Measurements from ENCODE around the gene ADD1. TPM values are rescaled to one million over a fixed set of nuclear protein-coding genes. Genes with fewer than 3 reads are reported as not detected.

Gene ADD1
- total RNA-seq, 2 experiments from 2014 or later, result 261 to 276 TPM

- peaks cover 23% of the 10 kb centered on the region for H3K36me3 Mint-ChIP-seq
- H3K9me3 Mint-ChIP-seq, result peaks cover 6% of the 10 kb centered on the region
- no peaks in the 10 kb centered on the region for H3K27me3 Mint-ChIP-seq
- H3K27ac Mint-ChIP-seq, result peak overlapping the region; percentile 91
- POLR2A ChIA-PET, result interaction anchor here (0.8 to 1.3 kb wide), 3 partner anchors 10 to 358 kb away, joined by 3 to 6 read pairs (median 5); no protein-coding TSS in a partner anchor
- H3K4me3 Mint-ChIP-seq, result peak overlapping the region; percentile 87
- DNase-seq (no peak), ATAC-seq (ENCODE audit: low read depth) (no peak)
- H3K4me1 Mint-ChIP-seq, result peaks cover 39% of the 10 kb centered on the region
These were observed 869 bp upstream of the ADD1 start for GRCh38 chr4:2842687-2843262.

GRCh38 chr4:2843941-2844584 is 419 bp downstream of the ADD1 start:
- peak; percentile 3 for ATAC-seq (ENCODE audit: low read depth)
- no peaks in the 10 kb centered on the region for H3K27me3 Mint-ChIP-seq
- peak overlapping the region; percentile 91 for H3K27ac Mint-ChIP-seq
- H3K36me3 Mint-ChIP-seq, result peaks cover 21% of the 10 kb centered on the region
- no peak for DNase-seq
- peaks cover 28% of the 10 kb centered on the region for H3K4me1 Mint-ChIP-seq
- H3K4me3 Mint-ChIP-seq, result peak overlapping the region; percentile 94
- peaks cover 6% of the 10 kb centered on the region for H3K9me3 Mint-ChIP-seq
- POLR2A ChIA-PET, result interaction anchor here (1.0 to 2.6 kb wide), 5 partner anchors 9 to 359 kb away, joined by 3 to 9 read pairs (median 4); partner anchors contain the start of gene FAM193A

GRCh38 chr4:2846172-2846571 is 2.5 kb downstream of the ADD1 start:
- H3K27me3 Mint-ChIP-seq, result no peaks in the 10 kb centered on the region
- H3K27ac Mint-ChIP-seq, result no peak overlapping the region
- H3K9me3 Mint-ChIP-seq, result peaks cover 1% of the 10 kb centered on the region
- POLR2A ChIA-PET, result interaction anchor here (2.2 kb wide), 1 partner anchor 11 kb away, joined by 14 read pairs; no protein-coding TSS in a partner anchor
- H3K4me1 Mint-ChIP-seq, result peaks cover 40% of the 10 kb centered on the region
- ATAC-seq (ENCODE audit: low read depth) (no peak), DNase-seq (no peak)
- H3K4me3 Mint-ChIP-seq, result peak overlapping the region; percentile 94
- H3K36me3 Mint-ChIP-seq, result peaks cover 6% of the 10 kb centered on the region

GRCh38 chr4:2847302-2847871 is 3.7 kb downstream of the ADD1 start:
- no peaks in the 10 kb centered on the region for H3K27me3 Mint-ChIP-seq
- POLR2A ChIA-PET, result interaction anchor here (1.0 kb wide), 1 partner anchor 116 kb away, joined by 3 read pairs; the partner anchor contains the start of genes GRK4 and NOP14
- no peaks in the 10 kb centered on the region for H3K9me3 Mint-ChIP-seq
- peaks cover 48% of the 10 kb centered on the region for H3K4me1 Mint-ChIP-seq
- H3K27ac Mint-ChIP-seq, result no peak overlapping the region
- no peak for ATAC-seq (ENCODE audit: low read depth)
- peaks cover 2% of the 10 kb centered on the region for H3K36me3 Mint-ChIP-seq
- no peak overlapping the region for H3K4me3 Mint-ChIP-seq
- DNase-seq, result no peak

GRCh38 chr4:2848449-2848848 is 4.8 kb downstream of the ADD1 start:
- Mint-ChIP-seq H3K36me3 (peaks cover 2% of the 10 kb centered on the region), H3K4me1 (peaks cover 44% of the 10 kb centered on the region), H3K27me3 (no peaks in the 10 kb centered on the region), H3K27ac (no peak overlapping the region), H3K9me3 (no peaks in the 10 kb centered on the region), H3K4me3 (no peak overlapping the region)
- DNase-seq (no peak), ATAC-seq (ENCODE audit: low read depth) (no peak)
- POLR2A ChIA-PET, result interaction anchor here (1.0 kb wide), 1 partner anchor 115 kb away, joined by 3 read pairs; the partner anchor contains the start of genes GRK4 and NOP14

GRCh38 chr4:2849267-2850152 is 5.9 kb downstream of the ADD1 start:
- DNase-seq (no peak), ATAC-seq (ENCODE audit: low read depth) (no peak)
- POLR2A ChIA-PET, result interaction anchor here (1.1 kb wide), 1 partner anchor 11 kb away, joined by 3 read pairs; no protein-coding TSS in a partner anchor
- Mint-ChIP-seq H3K36me3 (peaks cover 7% of the 10 kb centered on the region), H3K27ac (no peak overlapping the region), H3K27me3 (no peaks in the 10 kb centered on the region), H3K4me1 (peaks cover 44% of the 10 kb centered on the region), H3K9me3 (no peaks in the 10 kb centered on the region), H3K4me3 (no peak overlapping the region)

- no peak for DNase-seq
- POLR2A ChIA-PET, result no interaction called here
These were observed 7.5 kb downstream of the ADD1 start for GRCh38 chr4:2850966-2851798.

GRCh38 chr4:2852481-2852921 is 8.9 kb downstream of the ADD1 start:
- ATAC-seq (ENCODE audit: low read depth) (peak; percentile 70), DNase-seq (no peak)
- Mint-ChIP-seq H3K36me3 (peaks cover 17% of the 10 kb centered on the region), H3K27ac (peak overlapping the region; percentile 28), H3K4me3 (peak overlapping the region; percentile 62), H3K4me1 (peaks cover 34% of the 10 kb centered on the region), H3K9me3 (no peaks in the 10 kb centered on the region), H3K27me3 (no peaks in the 10 kb centered on the region)
- POLR2A ChIA-PET, result interaction anchor here (0.7 to 0.8 kb wide), 4 partner anchors 10 to 109 kb away, joined by 3 to 6 read pairs (median 4); no protein-coding TSS in a partner anchor

More at GRCh38 chr4:2850966-2851798, 7.5 kb downstream of the ADD1 start:
- Mint-ChIP-seq H3K4me1 (peaks cover 33% of the 10 kb centered on the region), H3K27ac (no peak overlapping the region), H3K36me3 (peaks cover 11% of the 10 kb centered on the region), H3K4me3 (no peak overlapping the region), H3K9me3 (no peaks in the 10 kb centered on the region), H3K27me3 (no peaks in the 10 kb centered on the region)
- ATAC-seq (ENCODE audit: low read depth), result no peak

- peaks cover 47% of the 10 kb centered on the region for H3K4me1 Mint-ChIP-seq
- DNase-seq, result no peak
- no peaks in the 10 kb centered on the region for H3K27me3 Mint-ChIP-seq
- no peaks in the 10 kb centered on the region for H3K9me3 Mint-ChIP-seq
- H3K4me3 Mint-ChIP-seq, result no peak overlapping the region
- peaks cover 35% of the 10 kb centered on the region for H3K36me3 Mint-ChIP-seq
- POLR2A ChIA-PET, result interaction anchor here (0.6 kb wide), 1 partner anchor 186 kb away, joined by 3 read pairs; no protein-coding TSS in a partner anchor
- no peak overlapping the region for H3K27ac Mint-ChIP-seq
- no peak for ATAC-seq (ENCODE audit: low read depth)
These were observed 11.9 kb downstream of the ADD1 start for GRCh38 chr4:2855584-2855983.

GRCh38 chr4:2856266-2856665 is 12.6 kb downstream of the ADD1 start:
- Mint-ChIP-seq H3K4me1 (peaks cover 47% of the 10 kb centered on the region), H3K27ac (no peak overlapping the region), H3K9me3 (no peaks in the 10 kb centered on the region), H3K27me3 (no peaks in the 10 kb centered on the region), H3K4me3 (no peak overlapping the region), H3K36me3 (peaks cover 40% of the 10 kb centered on the region)
- ATAC-seq (ENCODE audit: low read depth) (no peak), DNase-seq (no peak)
- POLR2A ChIA-PET, result interaction anchor here (0.7 kb wide), 1 partner anchor 247 kb away, joined by 4 read pairs; no protein-coding TSS in a partner anchor

GRCh38 chr4:2857349-2857927 is 13.8 kb downstream of the ADD1 start:
- POLR2A ChIA-PET, result no interaction called here
- H3K36me3 Mint-ChIP-seq, result peaks cover 42% of the 10 kb centered on the region
- no peak for DNase-seq
- no peak overlapping the region for H3K27ac Mint-ChIP-seq
- no peak overlapping the region for H3K4me3 Mint-ChIP-seq
- ATAC-seq (ENCODE audit: low read depth), result no peak
- no peaks in the 10 kb centered on the region for H3K27me3 Mint-ChIP-seq
- no peaks in the 10 kb centered on the region for H3K9me3 Mint-ChIP-seq
- peaks cover 40% of the 10 kb centered on the region for H3K4me1 Mint-ChIP-seq
